ENCODE measurements around the gene HOOK2. TPM values are rescaled to one million over a fixed set of nuclear protein-coding genes. Genes with fewer than 3 reads are reported as not detected.

HOOK2 gene
- total and polyA plus RNA-seq, 2 of the 8 experiments (the other 6 are each of a cell fraction or from before 2014, with no cell fraction given) = 23.8 to 63.2 TPM

DNA sequence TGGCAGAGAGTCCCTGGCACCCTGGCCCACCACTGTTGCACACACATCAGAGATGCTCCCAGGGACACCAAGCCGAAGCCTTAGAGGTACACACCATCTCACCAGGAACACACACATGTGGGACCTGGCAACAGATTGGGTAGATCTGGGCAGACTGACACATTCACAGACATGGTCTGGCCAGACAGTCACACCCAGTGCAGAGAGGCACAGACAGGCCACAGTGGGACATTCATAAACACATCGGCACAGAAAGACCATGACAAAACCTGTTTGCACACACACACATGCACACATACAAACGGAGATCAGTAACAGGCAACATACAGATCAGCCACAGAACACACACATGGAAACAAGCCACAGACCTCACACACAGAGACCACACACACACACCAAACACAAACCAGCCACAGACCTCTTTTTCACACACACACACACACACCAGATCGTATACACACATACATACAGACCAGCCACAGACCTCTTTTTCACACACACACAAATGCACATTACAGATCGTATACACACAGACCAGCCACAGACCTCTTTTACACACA, 9.6 kb upstream of the HOOK2 start:
- TF ChIP-seq EZH2 (IDR thresholded peaks at IDR 0.05; ENCODE audit: low read depth, low read length, severe bottlenecking) = no peak
- CTCF ChIA-PET (ENCODE audit: partially characterized antibody) = interaction anchor here (1.3 to 3.0 kb wide), 2 partner anchors 11 to 22 kb away, joined by 3 to 15 read pairs; no protein-coding TSS in a partner anchor
- H3K9ac ChIP-seq (replicated peaks in 1 of 4; ENCODE audit: extremely low read depth in 1 of 4, low read depth in 3 of 4, low read length in 3 of 4) = no peak overlapping the region

More for the DNA sequence above, 9.6 kb upstream of the HOOK2 start:
- peaks cover 16 to 30% (median 19%) of the 10 kb centered on the region in 4 experiments for H3K4me1 ChIP-seq (replicated peaks in 1 of 4; ENCODE audit: control insufficient read depth in 3 of 4, insufficient read depth in 4 of 4, low read length in 3 of 4)
- H3K9me3 ChIP-seq (ENCODE audit: insufficient read depth in 2 of 2, low read depth in 1 of 2, low read length in 1 of 2) = no peaks in the 10 kb centered on the region
- H3K79me1 ChIP-seq (ENCODE audit: low read depth, low read length) = no peaks in the 10 kb centered on the region; the same call in 1 of the 2 replicates
- peak overlapping the region; percentile 99 for H2BK15ac ChIP-seq (ENCODE audit: low read length)
- H4K91ac ChIP-seq (replicated peaks; ENCODE audit: insufficient read length, low read length) = peak overlapping the region; percentile 52
- no peak overlapping the region for H4K5ac ChIP-seq (ENCODE audit: insufficient read length, low read depth, low read length)
- no peak overlapping the region for H3K4ac ChIP-seq (replicated peaks; ENCODE audit: insufficient read length, low read depth, low read length)
- no peak overlapping the region; a peak in 1 of 4 replicates for H3K4me2 ChIP-seq (ENCODE audit: insufficient read depth in 1 of 2, low read depth in 2 of 2, low read length in 2 of 2)
- peak overlapping the region; percentile 16; the same call in 1 of the 2 replicates for H3K18ac ChIP-seq (ENCODE audit: extremely low read depth, low read length)
- peaks cover 0 to 1% of the 10 kb centered on the region in 2 experiments for H4K20me1 ChIP-seq (replicated peaks in 1 of 2; ENCODE audit: control insufficient read depth in 1 of 2, insufficient read depth in 2 of 2, low read length in 2 of 2)
- no peak overlapping the region for H3K23ac ChIP-seq (ENCODE audit: insufficient read length)
- H4K8ac ChIP-seq (ENCODE audit: extremely low read depth, insufficient read depth, low read length) = no peak overlapping the region
- POLR2A ChIA-PET (ENCODE audit: partially characterized antibody) = interaction anchor here (1.5 kb wide), 1 partner anchor 9 kb away, joined by 4 read pairs; no protein-coding TSS in a partner anchor
- H2BK20ac ChIP-seq (ENCODE audit: low read length) = peak overlapping the region; percentile 95
- DNase-seq (ENCODE audit: low read depth in 1 of 2, low spot score in 2 of 2) (no peak), FAIRE-seq (no peak)
- no peaks in the 10 kb centered on the region for H3K79me2 ChIP-seq (ENCODE audit: control insufficient read depth in 1 of 2, insufficient read depth in 2 of 2, low read length in 2 of 2)
- no peak overlapping the region for H3K14ac ChIP-seq (ENCODE audit: insufficient read length)
- 85% methylated on average over 5 of the region's 5 CpGs; no CpG with 5 or more reads in 1 of the 2 experiments for WGBS, 2 experiments (ENCODE audit: extremely low coverage in 1 of 2, insufficient coverage in 1 of 2, insufficient read length in 1 of 2, insufficient replicate concordance in 2 of 2, low coverage in 1 of 2, low lambda C conversion rate in 2 of 2, missing lambda C conversion rate in 1 of 2)
- H2BK12ac ChIP-seq (ENCODE audit: low read depth, low read length) = peak overlapping the region; percentile 99
- H2BK5ac ChIP-seq (ENCODE audit: low read depth, low read length) = peak overlapping the region; percentile 82; the same call in 1 of the 2 replicates
- H2BK120ac ChIP-seq (replicated peaks; ENCODE audit: low read depth, low read length) = peak overlapping the region; percentile 73
- no peaks in the 10 kb centered on the region for H3K36me3 ChIP-seq (ENCODE audit: control insufficient read depth in 2 of 4, insufficient read depth in 4 of 4, low read length in 3 of 4)
- H3K4me3 ChIP-seq (ENCODE audit: extremely low read depth in 1 of 4, insufficient read depth in 2 of 4, low read depth in 3 of 4, low read length in 4 of 4) = no peak overlapping the region
- H3K27ac ChIP-seq (ENCODE audit: low read depth, low read length) = 0 out of 2 replicates have a peak overlapping the region, but pooled peaks have one; percentile 27
- peak overlapping the region; percentile 99 for H2AK5ac ChIP-seq (ENCODE audit: low read depth, low read length)
- H3K56ac ChIP-seq (replicated peaks; ENCODE audit: insufficient read length, low read depth, low read length) = peak overlapping the region; percentile 85
- no peaks in the 10 kb centered on the region for H3K27me3 ChIP-seq (replicated peaks in 1 of 4; ENCODE audit: control insufficient read depth in 3 of 4, extremely low read depth in 1 of 4, insufficient read depth in 3 of 4, low read length in 3 of 4)
- no peak overlapping the region for H2AFZ ChIP-seq (ENCODE audit: low read length)
- H3K23me2 ChIP-seq (ENCODE audit: low read depth, low read length) = peaks cover 16% of the 10 kb centered on the region; the same call in 1 of the 2 replicates
